Mesenchymal stem cell (in vitro differentiated cells and primary cell): ENCODE measurements around the gene STS.

ENCODE experiments used
- DNase-seq: peaks from one replicate; pipeline ENCODE4 v3.0.0-alpha.2; 2013
- H2AFZ ChIP-seq: one replicate; pipeline ENCODE4 v1.6.1; 2013; ENCODE audit warnings: low read depth, mild to moderate bottlenecking, control low read depth, inconsistent platforms, low read length, moderate library complexity
- H2AK5ac ChIP-seq: 2 replicates; pipeline ENCODE4 v1.6.1; 2013; ENCODE audit warnings: low read length, moderate library complexity, mild to moderate bottlenecking, inconsistent platforms; ENCODE audit not compliant: severe bottlenecking
- H2BK120ac ChIP-seq: one replicate; pipeline ENCODE4 v1.6.1; 2013; ENCODE audit warnings: low read depth, mild to moderate bottlenecking, inconsistent platforms, low read length, moderate library complexity
- H2BK12ac ChIP-seq, 2 experiments: one replicate each; pipeline ENCODE4 v1.6.1; 2013; ENCODE audit warnings: inconsistent platforms in 2 of 2, low read length in 2 of 2, mild to moderate bottlenecking in 2 of 2, moderate library complexity in 2 of 2, control low read depth in 1 of 2
- H2BK15ac ChIP-seq: one replicate; pipeline ENCODE4 v1.6.1; 2013; ENCODE audit warnings: mild to moderate bottlenecking, low read depth, inconsistent platforms; ENCODE audit not compliant: poor library complexity, severe bottlenecking
- H2BK5ac ChIP-seq: 2 replicates; pipeline ENCODE4 v1.6.1; 2013; ENCODE audit warnings: low read depth, mild to moderate bottlenecking, low read length, control low read depth, inconsistent platforms; ENCODE audit not compliant: poor library complexity, severe bottlenecking
- H3K14ac ChIP-seq, 2 experiments: one replicate each; pipeline ENCODE4 v1.6.1; 2013; ENCODE audit warnings: inconsistent platforms in 2 of 2, low read length in 2 of 2, control low read depth in 1 of 2, mild to moderate bottlenecking in 1 of 2, moderate library complexity in 1 of 2
- H3K18ac ChIP-seq, 2 experiments: one replicate each; pipeline ENCODE4 v1.6.1; 2013; ENCODE audit warnings: inconsistent platforms in 2 of 2, low read length in 2 of 2, control low read depth in 1 of 2, low read depth in 1 of 2, mild to moderate bottlenecking in 1 of 2
- H3K23ac ChIP-seq, 2 experiments: one replicate each; pipeline ENCODE4 v1.6.1; 2013; ENCODE audit warnings: inconsistent platforms in 2 of 2, low read length in 2 of 2, mild to moderate bottlenecking in 2 of 2, moderate library complexity in 2 of 2, control low read depth in 1 of 2
- H3K27ac ChIP-seq: 2 replicates; pipeline ENCODE4 v1.5.1; 2013; ENCODE audit warnings: mild to moderate bottlenecking, moderate library complexity, low read length, control low read depth, inconsistent platforms; ENCODE audit not compliant: poor library complexity, severe bottlenecking
- H3K27me3 ChIP-seq, 2 experiments: 2 replicates each; pipeline versions ENCODE4 v1.6.1 to v1.7.0; 2013; ENCODE audit warnings: low read length in 2 of 2, mild to moderate bottlenecking in 2 of 2, moderate library complexity in 2 of 2, control low read depth in 1 of 2, inconsistent platforms in 1 of 2; ENCODE audit not compliant: control insufficient read depth in 1 of 2, insufficient read depth in 1 of 2
- H3K36me3 ChIP-seq, 2 experiments: 2 replicates each; pipeline versions ENCODE4 v1.6.1 to v1.7.0; 2013; ENCODE audit warnings: low read length in 2 of 2, control low read depth in 1 of 2, inconsistent platforms in 1 of 2, low read depth in 1 of 2, mild to moderate bottlenecking in 1 of 2; ENCODE audit not compliant: insufficient read depth in 2 of 2, control insufficient read depth in 1 of 2
- H3K4ac ChIP-seq, 2 experiments: one replicate each; pipeline ENCODE4 v1.6.1; 2013; ENCODE audit warnings: inconsistent platforms in 2 of 2, low read length in 2 of 2, mild to moderate bottlenecking in 2 of 2, moderate library complexity in 2 of 2, control low read depth in 1 of 2, low read depth in 1 of 2
- H3K4me1 ChIP-seq: 2 replicates; pipeline ENCODE4 v1.6.1; 2013; ENCODE audit warnings: low read depth, low read length, control low read depth; ENCODE audit not compliant: control insufficient read depth, insufficient read depth
- H3K4me2 ChIP-seq: 2 replicates; pipeline ENCODE4 v1.6.1; 2013; ENCODE audit warnings: low read length, mild to moderate bottlenecking, inconsistent platforms; ENCODE audit not compliant: poor library complexity, severe bottlenecking
- H3K4me3 ChIP-seq, 2 experiments: 2 replicates each; pipeline versions ENCODE4 v1.5.1 to v1.7.0; 2013; ENCODE audit warnings: low read length in 2 of 2, mild to moderate bottlenecking in 2 of 2, control low read depth in 1 of 2, low read depth in 1 of 2; ENCODE audit not compliant: insufficient read depth in 1 of 2
- H3K79me1 ChIP-seq: replicated peaks from 2 replicates; pipeline ENCODE4 v1.6.1; 2013; ENCODE audit warnings: mild to moderate bottlenecking, control low read depth, low read length, inconsistent platforms; ENCODE audit not compliant: poor library complexity, severe bottlenecking
- H3K9ac ChIP-seq: 2 replicates; pipeline ENCODE4 v1.7.0; 2013; ENCODE audit warnings: mild to moderate bottlenecking, low read length, moderate library complexity
- H3K9me3 ChIP-seq: 2 replicates; pipeline ENCODE4 v1.7.0; 2013; ENCODE audit warnings: mild to moderate bottlenecking, low read length; ENCODE audit not compliant: control insufficient read depth
- H4K8ac ChIP-seq: one replicate; pipeline ENCODE4 v1.6.1; 2013; ENCODE audit warnings: inconsistent platforms, mild to moderate bottlenecking, low read length, moderate library complexity
- H4K91ac ChIP-seq: one replicate; pipeline ENCODE4 v1.6.1; 2013; ENCODE audit warnings: mild to moderate bottlenecking, low read length, inconsistent platforms
- WGBS: methylation state at CpG from one replicate; pipeline ENCODE4 v1.1.7; 2013; ENCODE audit warnings: mixed read lengths; 5-methylcytosine and 5-hydroxymethylcytosine counted together

STS gene

GRCh38 chrX:7156879-7157278 lies 9.4 kb downstream of the STS start:
- Histone ChIP-seq H3K4me2 (no peak overlapping the region), H2BK15ac (no peak overlapping the region), H3K18ac (no peak overlapping the region), H3K9me3 (no peaks in the 10 kb centered on the region), H3K14ac (no peak overlapping the region), H3K79me1 (no peaks in the 10 kb centered on the region), H3K9ac (no peak overlapping the region), H3K36me3 (no peaks in the 10 kb centered on the region), H2BK12ac (no peak overlapping the region), H2AK5ac (no peak overlapping the region), H4K8ac (no peak overlapping the region), H3K23ac (no peak overlapping the region), H2BK120ac (no peak overlapping the region), H3K27ac (no peak overlapping the region), H3K4me3 (no peak overlapping the region), H3K4me1 (peaks cover 4% of the 10 kb centered on the region), H2AFZ (no peak overlapping the region), H4K91ac (no peak overlapping the region), H3K4ac (no peak overlapping the region), H3K27me3 (no peaks in the 10 kb centered on the region), H2BK5ac (no peak overlapping the region)
- 89% methylated on average over 3 of the region's 3 CpGs for WGBS
- no peak for DNase-seq

DNA sequence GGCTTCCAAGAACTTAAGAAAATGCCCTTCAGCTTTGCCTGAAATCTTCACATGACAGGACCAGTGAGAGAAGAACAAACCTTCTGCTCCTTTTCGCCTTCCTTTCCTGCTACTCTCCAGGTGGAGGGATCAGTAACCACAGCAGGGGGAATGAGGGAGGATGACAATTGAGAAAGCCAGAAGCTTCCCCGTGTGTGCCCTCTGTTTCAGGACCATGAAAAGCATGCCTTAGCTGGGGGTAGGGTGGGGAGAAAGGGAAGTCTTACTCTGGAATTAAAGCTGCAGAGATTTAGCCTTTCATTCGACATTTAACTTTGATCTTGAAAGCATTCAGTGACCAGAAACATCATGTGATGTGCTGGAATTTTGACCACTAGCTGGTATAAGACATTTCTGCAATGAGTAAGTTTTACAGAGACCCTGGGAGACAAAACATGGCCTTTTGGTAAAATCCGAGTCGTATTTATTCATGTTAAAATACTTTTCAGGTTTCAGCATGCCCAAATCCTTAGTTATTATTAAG lies 11.0 kb downstream of the STS start:
- Histone ChIP-seq H3K23ac (no peak overlapping the region), H3K36me3 (no peaks in the 10 kb centered on the region), H3K9me3 (no peaks in the 10 kb centered on the region), H3K27ac (no peak overlapping the region), H2BK15ac (no peak overlapping the region), H2AFZ (no peak overlapping the region), H3K4ac (no peak overlapping the region), H3K4me2 (no peak overlapping the region), H2BK5ac (no peak overlapping the region), H2AK5ac (no peak overlapping the region), H3K4me3 (no peak overlapping the region), H3K79me1 (no peaks in the 10 kb centered on the region), H4K91ac (no peak overlapping the region), H3K27me3 (no peaks in the 10 kb centered on the region), H2BK12ac (no peak overlapping the region), H4K8ac (no peak overlapping the region), H3K9ac (no peak overlapping the region), H3K14ac (no peak overlapping the region), H3K18ac (no peak overlapping the region), H2BK120ac (no peak overlapping the region), H3K4me1 (peaks cover 4% of the 10 kb centered on the region)
- WGBS = 50% methylated on average over 2 of the region's 5 CpGs
- no peak for DNase-seq

DNA sequence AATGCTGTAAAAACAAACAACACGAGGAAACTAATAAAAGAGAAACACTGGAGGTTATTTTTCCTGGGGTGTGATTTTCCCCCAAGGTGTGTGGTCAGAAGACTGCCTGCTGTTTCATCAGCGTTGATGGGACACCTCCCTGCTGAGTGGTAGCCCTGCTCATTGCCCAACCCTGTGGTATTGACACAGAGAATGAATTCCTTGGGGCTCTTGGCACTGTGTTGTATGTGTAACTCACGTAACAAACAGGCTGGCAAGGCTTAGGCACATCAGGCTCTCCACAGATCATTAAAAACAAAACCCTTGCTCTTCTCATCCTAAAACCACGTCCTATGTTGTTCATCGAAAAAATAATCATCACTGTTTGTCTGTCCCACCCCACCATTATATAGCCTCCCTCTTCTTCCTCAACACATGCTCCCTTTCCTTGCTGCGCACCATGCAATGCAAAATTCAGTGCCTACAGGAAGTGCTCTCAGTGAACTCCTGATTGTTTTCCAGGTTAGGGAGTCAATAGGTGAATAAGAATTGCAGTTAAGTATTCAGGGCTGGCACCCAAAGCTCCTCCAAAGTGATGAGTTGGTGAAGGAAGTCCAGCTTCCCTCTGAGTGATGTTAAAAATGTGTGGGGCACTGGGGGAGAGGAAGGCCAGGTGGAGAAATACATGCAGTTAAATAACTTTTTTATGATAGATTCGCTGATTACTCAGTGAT lies 11.8 kb downstream of the STS start:
- no peaks in the 10 kb centered on the region for H3K9me3 ChIP-seq
- H2BK5ac ChIP-seq = no peak overlapping the region
- DNase-seq = no peak
- H3K23ac ChIP-seq = no peak overlapping the region
- H2BK15ac ChIP-seq = no peak overlapping the region
- H3K14ac ChIP-seq = no peak overlapping the region
- H3K18ac ChIP-seq = no peak overlapping the region
- no peaks in the 10 kb centered on the region for H3K27me3 ChIP-seq
- no peak overlapping the region for H2BK120ac ChIP-seq
- H3K4me3 ChIP-seq = no peak overlapping the region
- H3K4me2 ChIP-seq = no peak overlapping the region
- no peak overlapping the region for H3K27ac ChIP-seq
- no peak overlapping the region for H3K4ac ChIP-seq
- H2AFZ ChIP-seq = no peak overlapping the region
- H3K4me1 ChIP-seq = peaks cover 4% of the 10 kb centered on the region
- H3K36me3 ChIP-seq = no peaks in the 10 kb centered on the region
- no peak overlapping the region for H4K8ac ChIP-seq
- H3K9ac ChIP-seq = no peak overlapping the region
- H4K91ac ChIP-seq = no peak overlapping the region
- WGBS = 85% methylated on average over 6 of the region's 7 CpGs
- H2BK12ac ChIP-seq = no peak overlapping the region
- H2AK5ac ChIP-seq = no peak overlapping the region
- H3K79me1 ChIP-seq = no peaks in the 10 kb centered on the region

DNA sequence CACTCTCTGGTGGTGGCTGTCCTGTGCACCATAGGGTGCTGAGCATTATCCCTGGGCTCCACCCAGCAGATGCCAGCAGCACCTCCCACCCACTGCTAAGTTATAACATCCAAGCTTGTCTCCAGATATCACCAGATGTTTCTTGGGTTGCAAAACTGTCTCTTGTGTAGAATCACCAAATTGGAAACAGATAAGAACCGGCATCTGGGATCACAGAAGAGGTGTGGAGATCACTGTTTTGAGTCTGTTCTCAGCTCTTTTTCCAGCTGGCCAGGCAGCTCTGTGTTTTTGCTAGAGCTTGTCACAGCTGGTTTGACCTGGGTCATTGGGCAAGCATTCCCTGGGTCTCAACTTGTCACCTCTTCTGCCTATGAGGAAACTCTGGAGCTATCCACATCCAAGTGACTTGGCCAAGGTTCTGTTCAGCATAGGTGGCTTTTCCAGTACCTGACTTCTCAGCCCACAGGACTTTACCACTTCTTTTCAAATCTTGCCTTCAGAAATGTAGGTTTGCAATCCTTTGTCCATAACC lies 15.7 kb downstream of the STS start:
- H4K91ac ChIP-seq = no peak overlapping the region
- no peak overlapping the region for H2AK5ac ChIP-seq
- H3K4me1 ChIP-seq = peaks cover 4% of the 10 kb centered on the region
- no peak overlapping the region for H2BK12ac ChIP-seq
- no peak overlapping the region for H3K27ac ChIP-seq
- WGBS = 18% methylated on average over 1 of the region's 1 CpG
- no peak overlapping the region for H3K18ac ChIP-seq
- no peak overlapping the region for H3K14ac ChIP-seq
- H3K27me3 ChIP-seq = no peaks in the 10 kb centered on the region
- H4K8ac ChIP-seq = no peak overlapping the region
- H3K4ac ChIP-seq = no peak overlapping the region
- no peak overlapping the region for H3K4me3 ChIP-seq
- no peak overlapping the region for H3K23ac ChIP-seq
- no peaks in the 10 kb centered on the region for H3K79me1 ChIP-seq
- H3K9me3 ChIP-seq = no peaks in the 10 kb centered on the region
- H2BK15ac ChIP-seq = no peak overlapping the region
- H2BK120ac ChIP-seq = no peak overlapping the region
- no peak for DNase-seq
- no peak overlapping the region for H3K4me2 ChIP-seq
- no peak overlapping the region for H3K9ac ChIP-seq
- H2BK5ac ChIP-seq = no peak overlapping the region
- H2AFZ ChIP-seq = no peak overlapping the region
- H3K36me3 ChIP-seq = no peaks in the 10 kb centered on the region
